ENCODE measurements around the gene THAP5.

THAP5 gene, protein sequence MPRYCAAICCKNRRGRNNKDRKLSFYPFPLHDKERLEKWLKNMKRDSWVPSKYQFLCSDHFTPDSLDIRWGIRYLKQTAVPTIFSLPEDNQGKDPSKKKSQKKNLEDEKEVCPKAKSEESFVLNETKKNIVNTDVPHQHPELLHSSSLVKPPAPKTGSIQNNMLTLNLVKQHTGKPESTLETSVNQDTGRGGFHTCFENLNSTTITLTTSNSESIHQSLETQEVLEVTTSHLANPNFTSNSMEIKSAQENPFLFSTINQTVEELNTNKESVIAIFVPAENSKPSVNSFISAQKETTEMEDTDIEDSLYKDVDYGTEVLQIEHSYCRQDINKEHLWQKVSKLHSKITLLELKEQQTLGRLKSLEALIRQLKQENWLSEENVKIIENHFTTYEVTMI

GRCh38 chr7:108569381-108570145 is at the start of gene THAP5, which contains the start of gene DNAJB9:
Gene THAP5, minus strand, starts transcription at chr7:108569706. Its CDS starts 137 bp downstream, at chr7:108569569.
Gene DNAJB9, plus strand, starts transcription at chr7:108569874. Its CDS starts 1,853 bp downstream, at chr7:108571727.
- H3K27ac ChIP-seq (ENCODE audit: low read depth, low read length) = peak within 1 kb of the TSS; percentile 83
- peak within 1 kb of the TSS; percentile 86 for H3K4me3 ChIP-seq (ENCODE audit: low read depth, low read length)
- H3K9me3 ChIP-seq (ENCODE audit: control insufficient read depth, insufficient read depth, low read depth, low read length) = no peaks in the 10 kb centered on the region
- H3K27me3 ChIP-seq (ENCODE audit: control insufficient read depth, insufficient read depth, low read length) = no peaks in the 10 kb centered on the region
- peaks cover 11% of the 10 kb centered on the region for H3K4me1 ChIP-seq (ENCODE audit: control insufficient read depth, insufficient read depth, low read length)
- peaks cover 31% of the 10 kb centered on the region for H3K36me3 ChIP-seq (ENCODE audit: control insufficient read depth, insufficient read depth, low read length)
- H3K9ac ChIP-seq (ENCODE audit: low read length) = peak within 1 kb of the TSS; percentile 94

DNA sequence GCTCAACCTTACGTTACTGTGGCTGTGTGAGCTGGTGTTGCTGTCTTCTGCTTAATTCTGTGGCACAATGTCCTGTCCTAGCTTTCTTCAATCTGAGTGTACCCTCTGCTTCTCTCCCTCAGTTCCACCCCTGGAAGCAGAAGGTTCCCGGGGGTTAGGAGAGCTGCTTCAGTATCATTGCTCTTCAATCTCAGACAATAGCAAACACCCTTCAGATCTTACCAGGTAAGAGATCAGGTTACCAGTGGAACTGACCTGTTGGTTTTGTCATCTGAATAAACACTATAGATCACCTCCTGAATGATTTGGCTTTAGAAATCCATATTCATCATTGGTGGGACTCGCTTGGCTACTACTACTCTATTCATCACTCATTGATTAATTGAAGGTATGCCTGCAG is 48.5 kb upstream of the THAP5 start:
- H3K4me3 ChIP-seq (ENCODE audit: low read depth, low read length) = no peak overlapping the region
- H3K9me3 ChIP-seq (ENCODE audit: control insufficient read depth, insufficient read depth, low read depth, low read length) = no peaks in the 10 kb centered on the region
- H3K27ac ChIP-seq (ENCODE audit: low read depth, low read length) = no peak overlapping the region
- H3K9ac ChIP-seq (ENCODE audit: low read length) = no peak overlapping the region
- peaks cover 8% of the 10 kb centered on the region for H3K4me1 ChIP-seq (ENCODE audit: control insufficient read depth, insufficient read depth, low read length)
- H3K36me3 ChIP-seq (ENCODE audit: control insufficient read depth, insufficient read depth, low read length) = no peaks in the 10 kb centered on the region
- H3K27me3 ChIP-seq (ENCODE audit: control insufficient read depth, insufficient read depth, low read length) = no peaks in the 10 kb centered on the region

DNA sequence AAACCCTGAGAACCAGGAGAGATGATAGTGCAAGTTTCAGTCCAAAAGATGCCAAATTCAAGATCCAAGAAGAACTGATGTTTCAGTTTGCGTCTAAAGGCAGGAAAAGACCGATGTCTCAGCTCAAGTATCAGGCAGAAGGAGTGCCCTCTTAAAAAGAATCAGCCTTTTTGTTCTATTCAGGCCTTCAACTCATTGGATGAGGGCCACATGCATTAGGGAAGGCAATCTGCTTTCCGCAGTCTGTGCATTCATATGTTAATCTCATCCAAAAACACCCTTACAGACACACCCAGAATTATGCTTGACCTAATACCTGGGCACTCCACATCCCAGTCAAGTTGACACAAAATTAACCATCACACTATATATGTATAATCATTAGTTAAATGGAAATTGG is 45.4 kb upstream of the THAP5 start:
- H3K9ac ChIP-seq (ENCODE audit: low read length) = no peak overlapping the region
- H3K4me3 ChIP-seq (ENCODE audit: low read depth, low read length) = no peak overlapping the region
- no peaks in the 10 kb centered on the region for H3K9me3 ChIP-seq (ENCODE audit: control insufficient read depth, insufficient read depth, low read depth, low read length)
- H3K36me3 ChIP-seq (ENCODE audit: control insufficient read depth, insufficient read depth, low read length) = no peaks in the 10 kb centered on the region
- no peaks in the 10 kb centered on the region for H3K27me3 ChIP-seq (ENCODE audit: control insufficient read depth, insufficient read depth, low read length)
- no peak overlapping the region for H3K27ac ChIP-seq (ENCODE audit: low read depth, low read length)
- peaks cover 8% of the 10 kb centered on the region for H3K4me1 ChIP-seq (ENCODE audit: control insufficient read depth, insufficient read depth, low read length)

- H3K4me1 ChIP-seq (ENCODE audit: control insufficient read depth, insufficient read depth, low read length) = peaks cover 8% of the 10 kb centered on the region
- no peak overlapping the region for H3K27ac ChIP-seq (ENCODE audit: low read depth, low read length)
- H3K36me3 ChIP-seq (ENCODE audit: control insufficient read depth, insufficient read depth, low read length) = no peaks in the 10 kb centered on the region
- no peaks in the 10 kb centered on the region for H3K9me3 ChIP-seq (ENCODE audit: control insufficient read depth, insufficient read depth, low read depth, low read length)
- H3K27me3 ChIP-seq (ENCODE audit: control insufficient read depth, insufficient read depth, low read length) = no peaks in the 10 kb centered on the region
- no peak overlapping the region for H3K9ac ChIP-seq (ENCODE audit: low read length)
- H3K4me3 ChIP-seq (ENCODE audit: low read depth, low read length) = no peak overlapping the region
Observed at GRCh38 chr7:108613949-108614381, 44.5 kb upstream of the THAP5 start.

DNA sequence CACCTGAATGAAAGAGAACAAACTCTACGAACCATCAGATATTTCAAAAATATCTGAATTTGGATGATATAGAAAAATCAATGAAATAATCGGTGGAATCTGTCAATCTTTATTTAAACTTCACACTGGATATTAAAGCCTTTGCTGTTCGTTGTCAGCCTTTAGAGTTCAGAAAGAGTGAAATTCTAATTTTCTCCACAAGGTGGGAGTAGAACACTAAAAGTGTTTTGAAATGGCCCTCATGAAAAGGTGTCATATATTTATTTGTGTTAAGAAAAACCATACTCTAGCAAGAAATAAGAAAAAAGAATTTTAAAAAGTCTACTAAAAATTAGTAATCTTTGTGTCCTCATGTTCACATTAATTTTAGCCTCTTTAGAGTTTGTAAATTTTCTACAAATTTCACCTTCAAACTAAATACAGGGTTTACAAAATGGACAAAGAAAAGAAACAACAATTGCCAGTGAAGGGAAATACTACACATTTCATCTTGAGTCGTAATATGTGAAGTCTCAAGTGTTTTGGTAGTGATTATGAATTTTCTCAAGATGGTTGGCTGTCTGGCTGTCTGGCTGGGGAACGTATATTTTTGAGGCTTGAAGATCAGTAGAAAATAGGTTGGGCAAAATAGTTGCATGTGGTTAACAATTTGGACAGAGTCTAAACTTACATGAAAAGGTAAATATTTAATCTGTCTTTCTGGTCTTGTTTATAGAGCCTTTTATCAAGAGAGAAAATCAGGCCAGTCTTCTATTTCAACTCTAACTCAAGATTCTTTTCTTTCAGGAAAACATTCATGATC is 43.8 kb upstream of the THAP5 start:
- Histone ChIP-seq H3K27me3 (ENCODE audit: control insufficient read depth, insufficient read depth, low read length) (no peaks in the 10 kb centered on the region), H3K9me3 (ENCODE audit: control insufficient read depth, insufficient read depth, low read depth, low read length) (no peaks in the 10 kb centered on the region), H3K9ac (ENCODE audit: low read length) (no peak overlapping the region), H3K27ac (ENCODE audit: low read depth, low read length) (no peak overlapping the region), H3K4me1 (ENCODE audit: control insufficient read depth, insufficient read depth, low read length) (peaks cover 7% of the 10 kb centered on the region), H3K4me3 (ENCODE audit: low read depth, low read length) (no peak overlapping the region), H3K36me3 (ENCODE audit: control insufficient read depth, insufficient read depth, low read length) (no peaks in the 10 kb centered on the region)

GRCh38 chr7:108611268-108611667 is 41.8 kb upstream of the THAP5 start:
- Histone ChIP-seq H3K9ac (ENCODE audit: low read length) (no peak overlapping the region), H3K27ac (ENCODE audit: low read depth, low read length) (no peak overlapping the region), H3K4me1 (ENCODE audit: control insufficient read depth, insufficient read depth, low read length) (peaks cover 3% of the 10 kb centered on the region; the same call in 1 of the 2 replicates), H3K36me3 (ENCODE audit: control insufficient read depth, insufficient read depth, low read length) (no peaks in the 10 kb centered on the region), H3K4me3 (ENCODE audit: low read depth, low read length) (no peak overlapping the region), H3K27me3 (ENCODE audit: control insufficient read depth, insufficient read depth, low read length) (no peaks in the 10 kb centered on the region), H3K9me3 (ENCODE audit: control insufficient read depth, insufficient read depth, low read depth, low read length) (no peaks in the 10 kb centered on the region)

DNA sequence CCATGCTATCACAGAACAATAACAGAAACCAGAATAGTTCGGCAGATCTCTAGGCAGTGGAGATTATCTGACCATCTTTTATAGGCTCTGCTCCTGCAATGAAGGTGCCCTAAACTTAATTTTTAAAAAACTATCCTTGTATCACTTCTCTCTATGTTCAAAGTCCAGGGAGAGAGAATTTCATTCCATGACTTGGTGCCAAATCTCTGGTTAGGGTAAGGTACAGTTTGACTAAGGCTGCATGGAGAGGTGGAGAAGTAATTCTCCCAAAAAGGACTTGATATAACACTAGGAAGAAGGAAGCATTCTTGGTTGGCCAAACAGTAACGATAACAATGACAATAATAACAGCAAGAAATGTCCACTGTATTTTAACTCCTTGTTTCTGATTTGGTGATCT is 40.1 kb upstream of the THAP5 start:
- H3K36me3 ChIP-seq (ENCODE audit: control insufficient read depth, insufficient read depth, low read length) = no peaks in the 10 kb centered on the region
- no peaks in the 10 kb centered on the region for H3K27me3 ChIP-seq (ENCODE audit: control insufficient read depth, insufficient read depth, low read length)
- no peak overlapping the region for H3K4me3 ChIP-seq (ENCODE audit: low read depth, low read length)
- H3K9ac ChIP-seq (ENCODE audit: low read length) = no peak overlapping the region
- H3K9me3 ChIP-seq (ENCODE audit: control insufficient read depth, insufficient read depth, low read depth, low read length) = no peaks in the 10 kb centered on the region
- H3K27ac ChIP-seq (ENCODE audit: low read depth, low read length) = no peak overlapping the region
- H3K4me1 ChIP-seq (ENCODE audit: control insufficient read depth, insufficient read depth, low read length) = peaks cover under 1% of the 10 kb centered on the region; the same call in 1 of the 2 replicates

DNA sequence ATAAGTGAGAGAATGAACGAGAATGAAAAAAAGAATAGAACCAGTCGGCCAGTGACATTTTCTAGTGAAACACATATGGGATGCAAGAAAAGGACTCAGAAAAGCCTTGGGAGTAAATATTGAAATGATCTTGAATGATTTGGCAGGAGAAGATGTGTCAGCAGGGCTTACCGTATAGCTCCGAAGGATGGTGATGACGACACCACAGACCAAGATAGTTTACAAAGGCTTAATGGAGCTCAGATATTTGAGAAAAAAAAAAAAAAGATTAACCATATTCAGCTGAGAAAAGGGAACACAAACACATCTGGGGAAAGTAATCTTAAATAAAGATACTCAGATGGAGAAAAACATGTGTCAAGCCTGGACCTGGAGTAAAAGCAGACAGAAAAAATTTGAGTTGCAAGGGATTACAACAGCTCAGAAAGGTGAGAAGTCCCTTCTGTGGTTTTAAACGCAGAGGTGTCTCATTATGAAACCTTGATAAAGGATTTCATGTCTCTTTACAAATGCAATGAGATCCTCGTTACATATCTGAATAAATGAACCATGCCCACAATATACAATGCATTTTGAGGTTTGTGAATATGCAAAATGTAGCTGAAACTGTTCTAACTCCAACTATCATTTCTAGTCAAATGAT is 36.2 kb upstream of the THAP5 start:
- Histone ChIP-seq H3K36me3 (ENCODE audit: control insufficient read depth, insufficient read depth, low read length) (no peaks in the 10 kb centered on the region), H3K4me3 (ENCODE audit: low read depth, low read length) (no peak overlapping the region), H3K4me1 (ENCODE audit: control insufficient read depth, insufficient read depth, low read length) (peaks cover 5% of the 10 kb centered on the region; the same call in 1 of the 2 replicates), H3K27ac (ENCODE audit: low read depth, low read length) (no peak overlapping the region), H3K9me3 (ENCODE audit: control insufficient read depth, insufficient read depth, low read depth, low read length) (no peaks in the 10 kb centered on the region), H3K9ac (ENCODE audit: low read length) (no peak overlapping the region), H3K27me3 (ENCODE audit: control insufficient read depth, insufficient read depth, low read length) (no peaks in the 10 kb centered on the region)

DNA sequence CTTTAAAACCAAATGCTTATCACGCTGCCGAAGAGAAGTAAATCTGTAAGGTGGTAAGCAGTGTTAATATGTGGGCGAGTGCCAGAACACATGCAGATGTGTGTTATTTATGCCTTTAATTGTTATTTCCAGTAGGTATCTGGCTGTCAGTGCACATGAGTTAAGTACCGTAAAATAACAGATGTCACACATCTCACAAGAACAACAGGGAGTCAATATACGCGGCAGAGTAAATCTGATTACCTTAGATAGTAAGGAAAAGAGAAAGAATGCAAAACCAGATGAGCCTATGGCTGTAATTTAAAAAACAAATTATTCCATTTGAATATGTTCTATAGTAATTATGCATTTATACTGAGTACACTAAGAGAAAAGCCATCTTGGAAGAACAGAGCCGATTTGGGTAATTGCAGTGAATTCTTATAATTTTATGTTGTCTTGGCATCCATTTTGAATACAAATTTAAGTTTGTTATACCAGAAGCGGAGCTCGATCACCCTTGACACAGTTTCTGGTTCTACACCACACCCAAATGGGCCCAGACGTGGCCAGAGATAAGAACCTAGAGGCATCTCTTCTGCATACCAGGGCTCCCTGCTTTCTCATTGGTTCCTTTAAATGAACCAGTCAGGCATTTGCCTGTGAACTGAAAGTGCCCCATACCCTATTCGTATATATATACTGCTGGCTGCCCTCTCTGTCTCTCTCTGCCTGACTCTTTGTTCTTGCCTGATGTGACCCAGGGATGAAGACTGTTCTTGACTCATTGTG is 35.0 kb upstream of the THAP5 start:
- H3K4me1 ChIP-seq (ENCODE audit: control insufficient read depth, insufficient read depth, low read length) = peaks cover 5% of the 10 kb centered on the region; the same call in 1 of the 2 replicates
- H3K9me3 ChIP-seq (ENCODE audit: control insufficient read depth, insufficient read depth, low read depth, low read length) = no peaks in the 10 kb centered on the region
- no peak overlapping the region for H3K9ac ChIP-seq (ENCODE audit: low read length)
- H3K27ac ChIP-seq (ENCODE audit: low read depth, low read length) = no peak overlapping the region
- no peaks in the 10 kb centered on the region for H3K27me3 ChIP-seq (ENCODE audit: control insufficient read depth, insufficient read depth, low read length)
- H3K36me3 ChIP-seq (ENCODE audit: control insufficient read depth, insufficient read depth, low read length) = no peaks in the 10 kb centered on the region
- no peak overlapping the region for H3K4me3 ChIP-seq (ENCODE audit: low read depth, low read length)

Measured in HUES6 (cell line).